BLaER1 (cell line): ENCODE measurements around the gene PEA15.

ENCODE experiments used
- H3K27ac ChIP-seq: shearing (Covaris generic); formaldehyde crosslinking; 2 replicates; pipeline ENCODE4 v1.8.1; 2022
- H3K27me3 ChIP-seq: shearing (Covaris generic); formaldehyde crosslinking; 2 replicates; pipeline ENCODE4 v1.8.1; 2022
- H3K36me3 ChIP-seq: shearing (Covaris generic); formaldehyde crosslinking; 2 replicates; pipeline ENCODE4 v1.8.1; 2022
- H3K4me1 ChIP-seq: shearing (Covaris generic); formaldehyde crosslinking; 2 replicates; pipeline ENCODE4 v1.8.1; 2022
- H3K4me2 ChIP-seq: shearing (Covaris generic); formaldehyde crosslinking; 2 replicates; pipeline ENCODE4 v1.8.1; 2022
- H3K4me3 ChIP-seq: shearing (Covaris generic); formaldehyde crosslinking; 2 replicates; pipeline ENCODE4 v1.8.1; 2022
- H3K9ac ChIP-seq: shearing (Covaris generic); formaldehyde crosslinking; 2 replicates; pipeline ENCODE4 v1.8.1; 2022
- H3K9me3 ChIP-seq: shearing (Covaris generic); formaldehyde crosslinking; 2 replicates; pipeline ENCODE4 v1.8.1; 2022
- H4K20me1 ChIP-seq: shearing (Covaris generic); formaldehyde crosslinking; 2 replicates; pipeline ENCODE4 v1.8.1; 2022
- Cebpa-rat ChIP-seq: shearing (Covaris generic); IDR thresholded peaks from 2 replicates; pipeline ENCODE4 v1.8.1; 2022

Gene PEA15

DNA sequence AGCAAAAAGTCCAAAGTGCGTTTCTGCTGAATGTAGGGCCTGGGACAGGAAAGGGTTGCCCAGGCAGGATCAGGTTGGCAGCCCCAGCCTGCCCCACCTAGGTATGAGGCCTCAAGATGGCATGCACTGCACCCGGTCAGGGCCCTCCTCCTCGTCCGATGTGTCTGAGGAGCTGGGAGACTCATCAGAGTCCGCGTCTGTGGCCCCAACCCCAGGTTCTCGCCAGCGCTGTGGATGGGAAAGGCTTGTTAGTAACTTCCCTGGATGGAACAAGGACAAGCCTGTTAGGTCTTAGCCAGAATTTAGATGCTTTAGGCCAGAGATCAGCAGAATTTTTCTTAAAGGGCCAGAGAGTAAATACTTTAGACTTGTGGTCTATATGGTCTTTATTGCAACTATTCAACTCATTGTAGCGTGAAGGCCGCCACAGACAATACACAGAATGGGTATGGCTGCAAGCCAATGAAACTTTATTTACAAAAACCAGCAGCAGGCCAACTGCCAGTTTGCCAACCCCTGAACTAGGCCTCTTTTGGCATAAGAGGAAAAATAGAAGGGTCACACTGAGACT is 12.4 kb downstream of the PEA15 start:
- no peak overlapping the region for H3K9ac ChIP-seq
- H3K4me2 ChIP-seq = no peak overlapping the region
- no peak overlapping the region for H3K27ac ChIP-seq
- TF ChIP-seq Cebpa-rat = no peak
- no peaks in the 10 kb centered on the region for H3K27me3 ChIP-seq
- peaks cover 99% of the 10 kb centered on the region for H3K36me3 ChIP-seq
- no peaks in the 10 kb centered on the region for H3K4me1 ChIP-seq
- peaks cover 12% of the 10 kb centered on the region; the same call in 1 of the 2 replicates for H4K20me1 ChIP-seq
- no peak overlapping the region for H3K4me3 ChIP-seq
- no peaks in the 10 kb centered on the region for H3K9me3 ChIP-seq

DNA sequence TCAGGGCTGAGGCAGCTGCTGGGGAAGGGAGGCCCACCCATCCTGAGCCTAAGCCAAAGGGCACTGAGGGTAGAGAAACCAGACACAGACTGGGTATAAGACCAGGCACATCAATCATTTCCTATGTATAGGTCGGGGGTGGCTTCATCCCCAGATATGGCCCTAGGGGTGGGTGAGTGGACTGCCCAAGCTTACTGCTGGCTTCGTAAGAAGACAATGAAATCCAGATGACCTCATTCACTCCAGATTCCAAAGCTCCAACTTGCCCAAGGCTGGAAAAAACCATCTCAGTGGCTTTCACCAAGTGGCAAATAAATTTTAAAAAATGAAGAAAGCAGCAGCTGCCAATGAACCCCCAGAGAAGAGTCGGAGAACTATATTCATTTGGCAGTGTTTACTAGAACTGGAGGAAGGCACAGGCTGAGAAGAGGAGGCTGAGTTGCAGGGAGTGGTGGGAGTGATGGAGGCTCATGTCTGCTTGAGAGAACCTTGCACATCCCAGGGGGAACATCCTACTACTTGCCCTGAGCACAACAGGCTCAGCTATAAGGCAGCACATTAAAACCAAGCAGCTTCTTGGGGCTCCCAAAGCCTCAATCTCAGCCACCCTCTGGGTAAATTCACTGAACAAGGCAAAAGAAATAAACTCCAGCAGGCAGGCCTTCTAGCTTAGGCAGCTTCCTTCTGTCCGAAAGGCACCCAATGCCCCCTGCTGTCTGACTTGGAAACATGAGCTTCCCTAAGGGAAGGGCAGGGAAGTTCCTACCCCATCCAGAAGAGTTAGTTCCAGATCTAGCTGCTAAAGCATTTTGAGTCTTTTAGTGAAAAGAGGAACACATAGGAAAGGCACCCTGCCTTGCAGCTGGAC is 14.1 kb downstream of the PEA15 start:
- Histone ChIP-seq H3K27me3 (no peaks in the 10 kb centered on the region), H3K27ac (no peak overlapping the region), H3K36me3 (peaks cover 99% of the 10 kb centered on the region), H3K4me3 (no peak overlapping the region), H3K4me2 (no peak overlapping the region), H3K4me1 (no peaks in the 10 kb centered on the region), H3K9ac (no peak overlapping the region), H3K9me3 (no peaks in the 10 kb centered on the region), H4K20me1 (peaks cover 12% of the 10 kb centered on the region; the same call in 1 of the 2 replicates)
- no peak for TF ChIP-seq Cebpa-rat

DNA sequence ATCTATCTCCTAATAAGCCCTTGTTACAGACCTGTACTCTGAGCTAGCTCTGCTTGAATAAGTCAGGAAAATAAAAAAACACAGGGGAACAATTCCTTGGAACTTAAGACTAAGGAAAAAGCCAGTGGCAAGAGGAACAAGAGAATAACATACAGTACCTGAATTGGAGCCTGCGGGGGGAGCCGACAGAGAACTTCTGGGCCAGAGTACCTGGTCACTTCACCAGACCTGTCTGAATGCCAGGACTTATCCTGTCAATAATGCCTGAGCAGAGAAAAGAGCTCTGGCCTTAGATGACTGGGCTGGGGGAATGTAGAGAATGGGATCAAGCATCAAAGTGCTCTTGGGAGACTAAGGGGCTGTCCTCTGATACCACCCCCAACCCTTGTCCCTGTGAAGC is 15.1 kb downstream of the PEA15 start:
- Histone ChIP-seq H3K27me3 (no peaks in the 10 kb centered on the region), H3K4me2 (no peak overlapping the region), H3K9ac (no peak overlapping the region), H3K4me1 (no peaks in the 10 kb centered on the region), H3K27ac (no peak overlapping the region), H3K36me3 (peaks cover 99% of the 10 kb centered on the region), H4K20me1 (peaks cover 12% of the 10 kb centered on the region; the same call in 1 of the 2 replicates), H3K9me3 (no peaks in the 10 kb centered on the region), H3K4me3 (no peak overlapping the region)
- no peak for TF ChIP-seq Cebpa-rat

DNA sequence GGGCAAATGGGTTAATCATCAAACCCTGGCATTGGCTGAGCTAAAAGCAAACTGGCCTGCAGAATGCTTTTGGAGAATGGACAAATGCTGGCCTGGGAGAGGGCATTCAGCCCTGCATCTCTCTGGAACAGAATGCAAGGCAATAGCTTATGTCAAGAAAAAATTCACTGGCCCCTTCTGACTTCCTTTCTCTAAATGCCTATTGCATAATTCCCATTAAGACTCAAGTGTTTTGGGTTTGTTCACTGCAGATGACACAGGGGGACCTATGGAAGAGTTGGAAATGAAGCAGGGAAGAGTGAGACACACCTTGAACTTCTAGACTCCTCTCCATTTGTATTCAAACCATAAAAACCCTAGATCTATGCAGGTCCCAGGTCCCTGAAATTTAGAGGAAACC is 15.9 kb downstream of the PEA15 start:
- Histone ChIP-seq H3K9ac (no peak overlapping the region), H3K36me3 (peaks cover 99% of the 10 kb centered on the region), H3K4me1 (no peaks in the 10 kb centered on the region), H3K4me2 (no peak overlapping the region), H3K27ac (no peak overlapping the region), H4K20me1 (peaks cover 12% of the 10 kb centered on the region; the same call in 1 of the 2 replicates), H3K9me3 (no peaks in the 10 kb centered on the region), H3K4me3 (no peak overlapping the region), H3K27me3 (no peaks in the 10 kb centered on the region)
- TF ChIP-seq Cebpa-rat = no peak

DNA sequence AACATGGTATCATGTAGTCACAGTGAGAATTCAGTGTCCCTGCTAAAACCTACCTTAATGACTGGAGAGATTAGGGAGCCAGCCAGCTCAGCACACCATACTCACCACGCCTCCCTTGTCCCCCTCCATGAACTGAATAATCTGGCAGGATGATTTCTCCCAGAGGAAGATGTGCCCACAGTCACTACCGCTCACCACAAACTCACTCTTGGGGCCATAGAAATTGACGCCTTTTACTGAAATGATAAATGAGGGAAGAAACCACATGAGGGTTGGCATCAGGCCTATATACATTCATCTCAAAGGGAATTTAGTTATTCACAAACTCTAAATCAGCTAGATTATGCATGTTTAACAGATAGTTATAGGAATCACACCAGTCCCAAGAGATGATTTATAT is 17.4 kb downstream of the PEA15 start:
- H3K4me1 ChIP-seq = no peaks in the 10 kb centered on the region
- H3K36me3 ChIP-seq = peaks cover 100% of the 10 kb centered on the region
- no peak overlapping the region for H3K27ac ChIP-seq
- H3K9ac ChIP-seq = no peak overlapping the region
- no peak overlapping the region for H3K4me2 ChIP-seq
- TF ChIP-seq Cebpa-rat = no peak
- H3K9me3 ChIP-seq = no peaks in the 10 kb centered on the region
- H3K27me3 ChIP-seq = no peaks in the 10 kb centered on the region
- H3K4me3 ChIP-seq = no peak overlapping the region
- H4K20me1 ChIP-seq = 0 out of 2 replicates have a peak, but pooled peaks cover 12% of the 10 kb centered on the region

DNA sequence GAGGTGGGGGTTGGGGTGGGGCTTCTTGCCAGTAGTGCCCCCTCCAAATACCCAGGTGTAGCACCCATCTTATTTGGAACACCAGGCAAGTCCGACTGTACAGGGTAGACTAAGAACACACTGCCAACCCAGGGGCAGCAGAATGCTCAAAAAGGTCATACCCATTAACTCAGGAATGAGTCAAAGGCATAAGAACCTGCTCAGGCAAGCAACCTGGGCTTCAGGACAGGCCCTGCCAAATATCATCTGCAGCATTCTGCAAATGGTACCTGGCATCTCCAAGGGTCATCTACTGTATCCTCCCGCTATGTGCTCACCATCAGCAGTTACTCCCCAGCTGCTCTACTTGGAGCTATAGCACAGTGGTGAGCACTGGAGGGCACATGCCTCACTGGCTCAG is 19.4 kb downstream of the PEA15 start:
- Histone ChIP-seq H3K36me3 (peaks cover 100% of the 10 kb centered on the region), H3K9me3 (no peaks in the 10 kb centered on the region), H3K27me3 (no peaks in the 10 kb centered on the region), H3K9ac (no peak overlapping the region), H3K4me3 (no peak overlapping the region), H3K4me2 (no peak overlapping the region), H3K4me1 (no peaks in the 10 kb centered on the region), H3K27ac (no peak overlapping the region), H4K20me1 (0 out of 2 replicates have a peak, but pooled peaks cover 8% of the 10 kb centered on the region)
- TF ChIP-seq Cebpa-rat = no peak

DNA sequence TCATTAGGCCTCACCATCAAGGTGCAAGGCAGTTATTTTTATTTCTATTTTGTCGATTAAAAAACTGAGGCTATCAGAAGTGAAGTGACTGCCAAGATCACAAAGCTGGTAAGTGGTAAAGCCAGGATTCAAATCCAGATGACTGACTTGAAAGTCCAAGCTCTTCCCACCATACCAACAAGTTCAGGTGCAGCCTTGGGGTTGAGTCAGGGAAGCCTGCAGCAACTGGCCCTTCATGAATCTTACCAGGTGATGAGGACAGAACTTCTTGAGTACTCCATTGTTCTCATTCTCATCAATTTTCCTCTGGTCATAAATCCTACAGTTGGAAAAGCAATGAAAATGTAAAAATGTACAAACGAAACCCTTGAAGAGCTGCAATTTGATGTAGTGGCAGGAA is 20.2 kb downstream of the PEA15 start:
- Histone ChIP-seq H3K4me1 (no peaks in the 10 kb centered on the region), H3K9me3 (no peaks in the 10 kb centered on the region), H4K20me1 (0 out of 2 replicates have a peak, but pooled peaks cover under 1% of the 10 kb centered on the region), H3K36me3 (peaks cover 100% of the 10 kb centered on the region), H3K4me3 (no peak overlapping the region), H3K27ac (no peak overlapping the region), H3K27me3 (no peaks in the 10 kb centered on the region), H3K4me2 (no peak overlapping the region), H3K9ac (no peak overlapping the region)
- TF ChIP-seq Cebpa-rat = no peak

DNA sequence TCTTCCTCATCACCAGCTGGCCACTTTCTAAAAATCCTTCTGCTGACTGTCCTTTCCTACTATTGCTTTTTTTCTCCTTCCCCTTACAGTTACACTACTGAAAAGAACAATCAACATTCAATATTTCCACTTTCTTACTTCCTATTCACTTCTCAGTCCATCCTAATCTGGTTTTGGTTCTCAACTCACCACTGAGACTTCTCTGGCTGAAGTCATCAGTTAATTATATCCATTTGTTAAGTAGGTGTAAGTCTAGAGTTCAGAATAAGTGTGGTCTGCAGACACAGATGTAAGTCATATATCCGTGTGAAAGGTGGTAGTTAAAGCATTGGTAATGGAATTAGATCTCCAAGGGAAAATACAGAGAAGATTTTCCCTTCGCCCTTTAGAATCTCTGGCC is 21.4 kb downstream of the PEA15 start:
- Histone ChIP-seq H3K27me3 (no peaks in the 10 kb centered on the region), H3K4me2 (no peak overlapping the region), H3K4me1 (no peaks in the 10 kb centered on the region), H4K20me1 (no peaks in the 10 kb centered on the region), H3K4me3 (no peak overlapping the region), H3K9me3 (no peaks in the 10 kb centered on the region), H3K36me3 (peaks cover 100% of the 10 kb centered on the region), H3K9ac (no peak overlapping the region), H3K27ac (no peak overlapping the region)
- TF ChIP-seq Cebpa-rat = no peak

DNA sequence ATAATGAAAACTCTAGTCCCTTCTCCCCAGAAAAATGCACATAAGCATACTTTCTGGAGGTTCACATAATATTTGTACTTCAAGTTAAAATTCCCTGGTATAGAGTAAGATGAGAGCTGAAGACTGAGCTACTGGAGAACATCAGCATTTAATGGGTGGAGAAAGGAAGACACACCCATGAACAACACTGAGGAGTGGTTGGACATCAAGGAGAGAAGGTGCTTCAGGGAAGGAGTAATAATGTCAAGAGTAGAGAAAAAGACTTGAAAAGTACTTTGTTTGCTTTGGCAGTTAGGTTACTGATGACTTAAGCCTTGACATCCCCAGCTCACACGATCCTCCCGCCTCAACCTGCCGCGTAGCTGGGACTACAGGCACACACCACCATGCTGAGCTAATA is 21.9 kb downstream of the PEA15 start:
- H4K20me1 ChIP-seq = no peaks in the 10 kb centered on the region
- H3K4me1 ChIP-seq = no peaks in the 10 kb centered on the region
- no peaks in the 10 kb centered on the region for H3K27me3 ChIP-seq
- H3K36me3 ChIP-seq = peaks cover 100% of the 10 kb centered on the region
- no peak overlapping the region for H3K27ac ChIP-seq
- H3K9me3 ChIP-seq = no peaks in the 10 kb centered on the region
- no peak overlapping the region for H3K9ac ChIP-seq
- no peak for TF ChIP-seq Cebpa-rat
- H3K4me2 ChIP-seq = no peak overlapping the region
- no peak overlapping the region for H3K4me3 ChIP-seq

DNA sequence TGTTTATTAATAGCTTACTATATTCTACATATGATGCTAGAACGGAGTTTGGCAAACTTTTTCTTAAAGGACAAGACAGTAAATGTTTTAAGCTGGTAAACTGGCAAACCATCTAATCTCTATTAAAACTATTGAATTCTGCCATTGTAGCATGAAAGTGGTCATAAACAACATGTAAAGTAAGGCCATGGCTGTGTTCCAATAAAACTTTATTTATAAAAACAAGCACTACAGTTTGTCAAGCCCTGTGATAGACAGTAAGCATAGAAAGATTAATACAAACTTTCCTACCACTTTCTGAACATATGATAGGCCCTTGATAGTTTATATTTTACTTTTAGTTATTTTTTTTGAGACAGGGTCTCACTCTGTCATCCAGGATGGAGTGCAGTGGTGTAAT is 22.4 kb downstream of the PEA15 start:
- H3K36me3 ChIP-seq = peaks cover 100% of the 10 kb centered on the region
- no peak overlapping the region for H3K4me2 ChIP-seq
- no peak overlapping the region for H3K9ac ChIP-seq
- TF ChIP-seq Cebpa-rat = no peak
- no peaks in the 10 kb centered on the region for H4K20me1 ChIP-seq
- H3K27ac ChIP-seq = no peak overlapping the region
- H3K4me1 ChIP-seq = no peaks in the 10 kb centered on the region
- H3K27me3 ChIP-seq = no peaks in the 10 kb centered on the region
- no peaks in the 10 kb centered on the region for H3K9me3 ChIP-seq
- no peak overlapping the region for H3K4me3 ChIP-seq
